Lung (tissue), 12 donors: ENCODE measurements around the gene CCIN. TPM values are rescaled to one million over a fixed set of nuclear protein-coding genes. Genes with fewer than 3 reads are reported as not detected.
"Not testable (repeated sequence)": the region's sequence is repeated elsewhere in the genome, so short reads cannot be mapped to it uniquely, and the experiment has no call there.

Experiments used
- ATAC-seq: fragments of 200-7000 bp; cut with Tn5 transposase; one replicate; pipeline ENCODE4 v1.9.1; 2020; ENCODE audit warnings: moderate number of reproducible peaks; ENCODE audit not compliant: insufficient read depth, low FRiP score
- DNase-seq, 3 donors: peaks; one replicate each; pipeline ENCODE4 v3.0.0-alpha.2; 2013 to 2017
- H3K27ac ChIP-seq, 2 donors: one replicate each; pipeline ENCODE4 v1.5.1; 2013; ENCODE audit warnings: mild to moderate bottlenecking in 2 of 2, moderate library complexity in 2 of 2, control low read depth in 1 of 2, inconsistent platforms in 1 of 2, low read depth in 1 of 2, low read length in 1 of 2
- H3K27me3 ChIP-seq, 3 donors: one replicate each; pipeline ENCODE4 v1.5.1; 2013; ENCODE audit warnings: low read length in 2 of 3; ENCODE audit not compliant: control insufficient read depth in 3 of 3, insufficient read depth in 3 of 3
- H3K36me3 ChIP-seq, 4 donors: one replicate each; pipeline ENCODE4 v1.5.1; 2013; ENCODE audit warnings: low read length in 4 of 4, mild to moderate bottlenecking in 1 of 4, moderate library complexity in 1 of 4; ENCODE audit not compliant: control insufficient read depth in 4 of 4, insufficient read depth in 4 of 4
- H3K4me1 ChIP-seq, 5 donors: one replicate each; pipeline ENCODE4 v1.5.1; 2013; ENCODE audit warnings: low read length in 5 of 5, mild to moderate bottlenecking in 2 of 5, moderate library complexity in 1 of 5; ENCODE audit not compliant: control insufficient read depth in 5 of 5, insufficient read depth in 5 of 5
- H3K4me3 ChIP-seq: one replicate; pipeline ENCODE4 v1.5.1; 2013; ENCODE audit warnings: mild to moderate bottlenecking, control low read depth, moderate library complexity
- H3K9ac ChIP-seq, 2 donors: one replicate each; pipeline ENCODE4 v1.5.1; 2013; ENCODE audit warnings: low read length in 2 of 2, control low read depth in 1 of 2; ENCODE audit not compliant: insufficient read depth in 1 of 2
- H3K9me3 ChIP-seq, 4 donors: one replicate each; pipeline ENCODE4 v1.5.1; 2013; ENCODE audit warnings: low read length in 3 of 4, mild to moderate bottlenecking in 1 of 4, moderate library complexity in 1 of 4; ENCODE audit not compliant: control insufficient read depth in 4 of 4, insufficient read depth in 3 of 4
- WGBS, 2 donors: extraction: QIAGEN DNeasy Blood & Tissue Kit; methylation state at CpG; one replicate each; pipeline ENCODE4 v1.1.7; 2013; 5-methylcytosine and 5-hydroxymethylcytosine counted together
- polyA plus RNA-seq, 2 donors: library from polyadenylated mRNA; stranded (reverse); fragments of 200-250 nt; gene quantifications; one replicate each; pipeline ENCODE4 v1.2.1, GENCODE V29; 2013
- total RNA-seq, 2 donors: library from RNA; depleted of rRNA in 1 of 2; stranded (reverse); fragments of >200 nt in 1 of 2; gene quantifications; one replicate each; pipeline ENCODE4 v1.2.1, GENCODE V29; 2014 to 2021
- TF ChIP-seq, protein P1 (sequence below): IDR thresholded peaks from 2 replicates; pipeline ENCODE4 v1.5.1; 2012; ENCODE audit warnings: mild to moderate bottlenecking; ENCODE audit errors: control extremely low read depth, extremely low read depth
- donor health status: control.
- donor health status: control.
- donor health status: Bipolar disorder and iron deficiency.
- donor health status: healthy.
- donor health status: DM: yes; HTN: yes; CAD: no.

Gene CCIN
- total and polyA plus RNA-seq, 4 donors = 0.12 to 0.89 (median 0.15) TPM; not detected in 1

DNA sequence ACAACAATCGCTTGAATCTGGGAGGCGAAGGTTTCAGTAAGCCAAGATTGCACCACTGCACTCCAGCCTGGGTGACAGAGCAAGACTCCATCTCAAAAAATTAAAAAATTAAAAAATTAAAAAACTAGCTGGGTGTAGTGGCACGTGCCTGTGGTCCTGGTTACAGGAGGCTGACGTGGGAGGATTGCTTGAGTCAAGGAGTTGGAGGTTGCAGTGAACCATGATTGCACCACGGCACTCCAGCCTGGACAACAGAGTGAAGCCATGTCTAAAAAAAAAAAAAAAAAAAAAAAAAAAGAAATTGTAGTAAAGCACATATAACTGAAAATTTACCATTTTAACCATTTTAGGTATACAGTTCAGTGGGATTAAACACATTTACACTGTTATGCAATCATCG lies 13.1 kb upstream of the CCIN start:
- H3K36me3 ChIP-seq = peaks cover 0 to 3% (median under 1%) of the 10 kb centered on the region in 4 donors
- 86 to 95% methylated on average over 6 of the region's 6 CpGs for WGBS, 2 donors
- H3K4me1 ChIP-seq = peaks cover 0 to 10% (median 4%) of the 10 kb centered on the region in 5 donors
- ATAC-seq (no peak), DNase-seq (no peak)
- H3K9ac ChIP-seq = no peak overlapping the region
- no peak overlapping the region for H3K27ac ChIP-seq
- H3K4me3 ChIP-seq = no peak overlapping the region
- TF ChIP-seq, protein P1, sequence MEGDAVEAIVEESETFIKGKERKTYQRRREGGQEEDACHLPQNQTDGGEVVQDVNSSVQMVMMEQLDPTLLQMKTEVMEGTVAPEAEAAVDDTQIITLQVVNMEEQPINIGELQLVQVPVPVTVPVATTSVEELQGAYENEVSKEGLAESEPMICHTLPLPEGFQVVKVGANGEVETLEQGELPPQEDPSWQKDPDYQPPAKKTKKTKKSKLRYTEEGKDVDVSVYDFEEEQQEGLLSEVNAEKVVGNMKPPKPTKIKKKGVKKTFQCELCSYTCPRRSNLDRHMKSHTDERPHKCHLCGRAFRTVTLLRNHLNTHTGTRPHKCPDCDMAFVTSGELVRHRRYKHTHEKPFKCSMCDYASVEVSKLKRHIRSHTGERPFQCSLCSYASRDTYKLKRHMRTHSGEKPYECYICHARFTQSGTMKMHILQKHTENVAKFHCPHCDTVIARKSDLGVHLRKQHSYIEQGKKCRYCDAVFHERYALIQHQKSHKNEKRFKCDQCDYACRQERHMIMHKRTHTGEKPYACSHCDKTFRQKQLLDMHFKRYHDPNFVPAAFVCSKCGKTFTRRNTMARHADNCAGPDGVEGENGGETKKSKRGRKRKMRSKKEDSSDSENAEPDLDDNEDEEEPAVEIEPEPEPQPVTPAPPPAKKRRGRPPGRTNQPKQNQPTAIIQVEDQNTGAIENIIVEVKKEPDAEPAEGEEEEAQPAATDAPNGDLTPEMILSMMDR = no peak
- H3K27me3 ChIP-seq = no peaks in the 10 kb centered on the region
- peaks cover 0 to 2% (median 0%) of the 10 kb centered on the region in 4 donors for H3K9me3 ChIP-seq

GRCh38 chr9:36158122-36158521 lies 11.1 kb upstream of the CCIN start:
- H3K27ac ChIP-seq = peak overlapping the region in 1 of 2 donors; percentile 64
- WGBS, 2 donors = 63 to 74% methylated on average over 2 of the region's 2 CpGs
- DNase-seq = peak in 2 of 3 donors; percentile 57 to 70
- peaks cover 0 to 5% (median under 1%) of the 10 kb centered on the region in 4 donors for H3K36me3 ChIP-seq
- H3K4me3 ChIP-seq = no peak overlapping the region
- H3K9ac ChIP-seq = no peak overlapping the region
- H3K27me3 ChIP-seq = no peaks in the 10 kb centered on the region
- TF ChIP-seq, protein P1 = no peak
- peaks cover 0 to 2% (median 0%) of the 10 kb centered on the region in 4 donors for H3K9me3 ChIP-seq
- ATAC-seq = no peak
- peaks cover 0 to 16% (median 8%) of the 10 kb centered on the region in 5 donors for H3K4me1 ChIP-seq

GRCh38 chr9:36158917-36159316 lies 10.3 kb upstream of the CCIN start:
- Histone ChIP-seq H3K4me3 (no peak overlapping the region), H3K27ac (no peak overlapping the region), H3K4me1 (peaks cover 0 to 24% (median 16%) of the 10 kb centered on the region in 5 donors), H3K36me3 (peaks cover 0 to 5% (median 0%) of the 10 kb centered on the region in 4 donors), H3K9me3 (peaks cover 0 to 2% (median 0%) of the 10 kb centered on the region in 4 donors), H3K27me3 (no peaks in the 10 kb centered on the region), H3K9ac (no peak overlapping the region)
- 80 to 87% methylated on average over 7 of the region's 7 CpGs for WGBS, 2 donors
- no peak for DNase-seq
- ATAC-seq = no peak
- TF ChIP-seq, protein P1 = no peak

GRCh38 chr9:36159509-36159908 lies 9.7 kb upstream of the CCIN start:
- not testable (repeated sequence) for H3K36me3 ChIP-seq, H3K27me3 ChIP-seq, H3K9ac ChIP-seq, ATAC-seq, H3K27ac ChIP-seq, DNase-seq, H3K4me3 ChIP-seq, H3K9me3 ChIP-seq
- peaks cover 0 to 20% (median 14%) of the 10 kb centered on the region in 5 donors for H3K4me1 ChIP-seq
- WGBS, 2 donors = 93 to 97% methylated on average over 4 of the region's 4 CpGs

GRCh38 chr9:36160126-36160525 lies 9.1 kb upstream of the CCIN start:
- not testable (repeated sequence) for H3K4me3 ChIP-seq, DNase-seq, H3K27ac ChIP-seq, H3K9me3 ChIP-seq, H3K27me3 ChIP-seq, ATAC-seq, H3K9ac ChIP-seq, H3K36me3 ChIP-seq
- WGBS, 2 donors = 75 to 92% methylated on average over 11 of the region's 11 CpGs
- peaks cover 0 to 18% (median 9%) of the 10 kb centered on the region in 5 donors for H3K4me1 ChIP-seq
